ENCODE results near the gene LPAR2. TPM values are rescaled to one million over a fixed set of nuclear protein-coding genes. Genes with fewer than 3 reads are reported as not detected.

LPAR2 gene
- total RNA-seq, 4 donors from 2014 or later: 27.4 to 36.2 (median 32.6) TPM

- Histone ChIP-seq H3K9me3 (no peaks in the 10 kb centered on the region), H3K27ac (peak overlapping the region; percentile 80), H3K4me1 (peaks cover 19% of the 10 kb centered on the region), H3K36me3 (peaks cover 20% of the 10 kb centered on the region), H3K4me3 (peak overlapping the region; percentile 63), H3K27me3 (no peaks in the 10 kb centered on the region)
- TF ChIP-seq POLR2A (IDR thresholded peaks at IDR 0.05) (no peak), POLR2AphosphoS5 (IDR thresholded peaks at IDR 0.05) (peak in 2 of 3 donors; percentile 14 to 32)
- no peak for DNase-seq (ENCODE audit: low spot score in 2 of 2)
- WGBS: 25% methylated on average over 17 of the region's 51 CpGs
These were observed 598 bp upstream of the LPAR2 start for GRCh38 chr19:19628501-19629134.

GRCh38 chr19:19626516-19627472 is 1.2 kb downstream of the LPAR2 start:
- no peaks in the 10 kb centered on the region for H3K27me3 ChIP-seq
- peaks cover 19% of the 10 kb centered on the region for H3K4me1 ChIP-seq
- no peaks in the 10 kb centered on the region for H3K9me3 ChIP-seq
- WGBS: 93% methylated on average over 27 of the region's 48 CpGs
- TF ChIP-seq POLR2A (IDR thresholded peaks at IDR 0.05) (no peak), CTCF (IDR thresholded peaks at IDR 0.05) (no peak), POLR2AphosphoS5 (IDR thresholded peaks at IDR 0.05) (no peak), EP300 (IDR thresholded peaks at IDR 0.05) (no peak)
- H3K36me3 ChIP-seq: peaks cover 15% of the 10 kb centered on the region
- H3K27ac ChIP-seq: no peak overlapping the region
- DNase-seq (ENCODE audit: low spot score in 2 of 2): no peak
- peak overlapping the region; percentile 63 for H3K4me3 ChIP-seq

GRCh38 chr19:19624032-19624570 is 3.9 kb downstream of the LPAR2 start:
- 93% methylated on average over 18 of the region's 19 CpGs for WGBS
- no peaks in the 10 kb centered on the region for H3K9me3 ChIP-seq
- peaks cover 23% of the 10 kb centered on the region for H3K4me1 ChIP-seq
- peaks cover 8% of the 10 kb centered on the region for H3K36me3 ChIP-seq
- H3K27me3 ChIP-seq: no peaks in the 10 kb centered on the region
- H3K27ac ChIP-seq: no peak overlapping the region
- no peak for DNase-seq (ENCODE audit: low spot score in 2 of 2)
- H3K4me3 ChIP-seq: no peak overlapping the region
- TF ChIP-seq POLR2A (IDR thresholded peaks at IDR 0.05) (no peak), POLR2AphosphoS5 (IDR thresholded peaks at IDR 0.05) (no peak), CTCF (IDR thresholded peaks at IDR 0.05) (no peak), EP300 (IDR thresholded peaks at IDR 0.05) (no peak)

GRCh38 chr19:19623383-19623782 is 4.6 kb downstream of the LPAR2 start:
- no peaks in the 10 kb centered on the region for H3K27me3 ChIP-seq
- DNase-seq (ENCODE audit: low spot score in 2 of 2): no peak
- peaks cover 8% of the 10 kb centered on the region for H3K36me3 ChIP-seq
- TF ChIP-seq POLR2AphosphoS5 (IDR thresholded peaks at IDR 0.05) (no peak), CTCF (IDR thresholded peaks at IDR 0.05) (no peak), POLR2A (IDR thresholded peaks at IDR 0.05) (no peak), EP300 (IDR thresholded peaks at IDR 0.05) (no peak)
- H3K4me1 ChIP-seq: peaks cover 23% of the 10 kb centered on the region
- 60% methylated on average over 5 of the region's 5 CpGs for WGBS
- no peak overlapping the region for H3K27ac ChIP-seq
- H3K4me3 ChIP-seq: no peak overlapping the region
- H3K9me3 ChIP-seq: no peaks in the 10 kb centered on the region

- no peak for DNase-seq (ENCODE audit: low spot score in 2 of 2)
- no peaks in the 10 kb centered on the region for H3K9me3 ChIP-seq
- peaks cover 17% of the 10 kb centered on the region for H3K4me1 ChIP-seq
- H3K4me3 ChIP-seq: no peak overlapping the region
- no peaks in the 10 kb centered on the region for H3K27me3 ChIP-seq
- H3K27ac ChIP-seq: no peak overlapping the region
- 81% methylated on average over 7 of the region's 7 CpGs for WGBS
- H3K36me3 ChIP-seq: peaks cover 8% of the 10 kb centered on the region
- no peak for TF ChIP-seq POLR2AphosphoS5 (IDR thresholded peaks at IDR 0.05)
- no peak for TF ChIP-seq CTCF (IDR thresholded peaks at IDR 0.05)
- no peak for TF ChIP-seq POLR2A (IDR thresholded peaks at IDR 0.05)
- no peak for TF ChIP-seq EP300 (IDR thresholded peaks at IDR 0.05)
These were observed 8.2 kb downstream of the LPAR2 start for GRCh38 chr19:19619849-19620210.

All from suprapubic skin (tissue), 4 donors.